HG03103 (cell line): Measurements from ENCODE around the gene PIK3R4.
A peak's percentile ranks its signal among the peaks of the same experiment; 100 is the strongest.

Source experiments
- ATAC-seq: cut with Tn5 transposase; IDR thresholded peaks from one replicate; pipeline ENCODE4 v1.9.1; 2021; ENCODE audit warnings: low read depth; ENCODE audit not compliant: unreplicated experiment

PIK3R4 gene

DNA sequence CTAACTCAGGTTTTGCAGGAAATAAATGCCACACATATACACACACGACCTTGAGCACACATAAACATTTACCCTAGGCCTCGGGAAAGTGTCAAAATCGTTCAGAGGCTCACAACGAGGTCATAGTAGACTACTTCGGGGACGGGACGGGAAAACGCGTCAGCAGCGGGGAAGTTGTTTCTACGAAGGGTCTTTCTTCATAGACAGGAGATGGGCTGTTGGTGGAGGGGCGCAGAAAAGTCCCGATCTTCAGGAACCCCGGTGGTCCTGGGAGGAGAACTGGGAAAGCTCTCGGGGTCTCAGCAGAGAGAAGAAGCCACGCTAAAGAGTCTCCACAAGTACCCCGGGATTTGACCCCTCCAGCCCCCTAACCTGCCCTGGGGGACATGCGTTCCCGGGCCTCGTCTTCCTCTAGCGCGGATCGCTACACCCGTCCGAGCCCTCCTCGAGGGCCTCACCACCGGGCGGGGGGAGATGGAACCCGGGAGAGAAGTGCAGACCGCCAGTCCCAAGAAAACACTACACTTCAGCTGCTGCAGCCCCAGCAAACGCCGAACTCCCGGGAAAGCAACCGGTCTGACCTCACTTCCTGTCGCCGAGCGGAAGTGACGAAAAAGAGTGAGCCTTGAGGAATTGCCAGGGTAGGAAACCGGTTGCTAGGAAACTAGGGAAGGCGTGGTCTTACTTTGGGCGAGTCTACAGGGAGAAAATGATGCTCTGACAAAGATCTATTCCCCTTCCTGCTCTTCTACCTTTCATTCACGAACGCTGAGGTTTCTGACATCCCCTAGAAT lies at the start of gene PIK3R4:
Gene PIK3R4, minus strand, starts transcription at position 584 of the 794 bp plus-strand sequence. CDS start 1,611 bp downstream, outside the sequence.
- peak; percentile 89 for ATAC-seq

DNA sequence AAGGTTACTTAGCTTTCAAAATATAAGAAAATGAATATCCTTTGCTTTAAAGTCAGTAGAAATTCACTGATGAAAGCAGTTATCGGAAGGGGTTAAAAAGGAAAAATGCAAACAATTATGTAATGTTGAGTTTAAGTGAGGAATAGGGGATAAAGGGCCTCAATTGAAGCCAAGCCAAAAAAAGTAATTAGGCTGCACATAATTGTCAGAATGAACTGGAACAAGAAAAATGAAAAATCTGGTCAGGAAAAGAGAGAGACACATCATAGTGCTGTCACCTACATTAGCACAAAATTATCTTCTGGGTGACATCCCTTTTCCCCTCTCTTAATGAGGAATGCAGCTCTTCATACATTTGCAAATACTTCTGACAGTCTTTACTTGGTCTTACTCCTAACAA lies 48.8 kb upstream of the PIK3R4 start:
- no peak for ATAC-seq

GRCh38 chr3:130792246-130792645 lies 45.6 kb upstream of the PIK3R4 start:
- ATAC-seq, result no peak

GRCh38 chr3:130789782-130790322 lies 43.2 kb upstream of the PIK3R4 start:
- ATAC-seq, result no peak

GRCh38 chr3:130787422-130788068 lies 40.9 kb upstream of the PIK3R4 start:
- ATAC-seq, result no peak

DNA sequence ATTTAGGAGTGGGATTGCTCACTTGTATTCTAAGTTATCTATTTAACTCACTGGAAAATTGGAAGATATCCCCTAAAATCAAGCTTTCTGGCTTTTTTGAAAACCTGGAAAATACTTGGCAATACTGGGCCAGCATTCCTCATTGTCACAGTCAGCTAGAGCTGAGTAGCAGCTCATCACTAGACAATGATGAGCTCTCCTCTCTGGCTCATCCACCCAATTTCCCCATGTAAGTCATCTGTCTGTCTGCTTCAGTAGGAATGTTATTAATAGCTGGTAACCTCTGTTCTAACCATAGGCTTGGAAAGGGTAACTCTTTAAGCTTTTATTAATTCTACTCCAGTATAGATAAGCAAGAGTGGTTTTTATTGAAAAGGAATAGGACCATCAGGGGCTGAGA lies 39.7 kb upstream of the PIK3R4 start:
- no peak for ATAC-seq

- no peak for ATAC-seq
These were observed 37.0 kb upstream of the PIK3R4 start for GRCh38 chr3:130783629-130784028.

- ATAC-seq, result no peak
These were observed 32.9 kb upstream of the PIK3R4 start for GRCh38 chr3:130779486-130779885.

GRCh38 chr3:130779031-130779430 lies 32.4 kb upstream of the PIK3R4 start:
- ATAC-seq, result peak; percentile 94

DNA sequence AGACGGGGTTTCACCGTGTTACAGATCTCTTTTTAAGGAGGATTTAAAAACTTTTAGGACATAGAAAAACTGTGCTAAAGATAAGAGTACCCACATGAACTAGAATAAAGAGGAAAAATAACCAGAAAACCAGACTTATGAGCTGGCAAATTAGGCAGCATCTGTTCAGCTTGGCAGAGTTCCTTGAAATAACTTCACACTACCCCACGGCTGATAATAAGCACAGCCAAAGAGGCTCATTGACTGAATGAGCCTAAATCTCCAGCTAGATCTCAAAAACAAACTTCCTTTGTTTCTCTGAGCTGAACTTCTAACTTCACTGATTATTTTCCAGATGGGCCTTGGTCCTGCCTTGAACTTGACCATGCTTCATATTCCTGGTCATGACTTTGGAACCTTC lies 26.7 kb upstream of the PIK3R4 start:
- no peak for ATAC-seq

- no peak for ATAC-seq
These were observed 25.5 kb upstream of the PIK3R4 start for GRCh38 chr3:130772129-130772528.

GRCh38 chr3:130770644-130771043 lies 24.0 kb upstream of the PIK3R4 start:
- no peak for ATAC-seq

DNA sequence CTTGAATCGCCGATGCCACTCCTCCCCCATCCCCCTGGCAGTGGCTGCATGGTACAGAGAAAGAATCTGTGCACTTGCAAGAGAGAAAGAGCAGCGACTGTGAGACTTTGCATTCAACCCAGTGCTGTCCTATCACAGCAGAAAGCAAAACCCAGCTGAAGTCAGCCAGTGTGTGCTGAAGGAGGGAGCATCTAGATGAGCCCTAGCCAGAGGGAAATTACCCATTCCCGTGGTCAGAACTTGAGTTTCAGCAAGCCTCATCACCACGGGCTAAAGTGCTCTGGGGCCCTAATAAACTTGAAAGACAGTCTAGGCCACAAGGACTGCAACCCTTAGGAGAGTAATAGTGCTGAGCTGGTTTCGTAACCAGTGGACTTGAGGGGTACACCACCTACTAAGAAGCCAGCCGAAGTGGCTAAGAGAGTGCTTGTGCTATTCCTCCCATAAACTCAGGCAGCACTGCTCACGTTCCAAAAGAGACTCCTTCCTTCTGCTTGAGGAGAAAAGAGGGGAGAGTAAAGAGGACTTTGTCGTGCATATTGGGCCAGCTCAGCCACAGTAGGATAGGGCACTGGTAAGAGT lies 15.2 kb upstream of the PIK3R4 start:
- no peak for ATAC-seq

DNA sequence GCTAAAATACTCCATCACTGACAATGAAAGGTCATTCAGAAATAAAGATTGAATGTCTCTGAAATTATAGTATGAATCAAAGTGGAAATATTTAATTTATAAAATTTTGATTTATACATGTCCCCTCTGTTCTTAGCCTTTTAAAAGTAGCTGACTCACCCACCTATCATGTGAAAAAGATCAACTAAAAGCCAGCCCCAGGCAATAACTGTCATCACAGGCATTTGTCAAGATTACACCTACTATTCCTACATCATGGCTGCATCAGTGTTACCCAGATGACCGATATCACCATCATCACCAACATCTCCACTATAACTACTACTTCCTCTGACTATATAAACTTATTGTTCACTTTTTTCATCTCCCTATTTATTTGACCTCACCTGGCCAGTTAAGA lies 14.3 kb upstream of the PIK3R4 start:
- no peak for ATAC-seq

GRCh38 chr3:130759692-130760338 lies 13.2 kb upstream of the PIK3R4 start:
- ATAC-seq, result peak; percentile 51

- ATAC-seq, result no peak
These were observed 12.2 kb upstream of the PIK3R4 start for GRCh38 chr3:130758624-130759369.

GRCh38 chr3:130757611-130758150 lies 11.1 kb upstream of the PIK3R4 start:
- ATAC-seq, result no peak

GRCh38 chr3:130755666-130756065 lies 9.0 kb upstream of the PIK3R4 start:
- no peak for ATAC-seq

DNA sequence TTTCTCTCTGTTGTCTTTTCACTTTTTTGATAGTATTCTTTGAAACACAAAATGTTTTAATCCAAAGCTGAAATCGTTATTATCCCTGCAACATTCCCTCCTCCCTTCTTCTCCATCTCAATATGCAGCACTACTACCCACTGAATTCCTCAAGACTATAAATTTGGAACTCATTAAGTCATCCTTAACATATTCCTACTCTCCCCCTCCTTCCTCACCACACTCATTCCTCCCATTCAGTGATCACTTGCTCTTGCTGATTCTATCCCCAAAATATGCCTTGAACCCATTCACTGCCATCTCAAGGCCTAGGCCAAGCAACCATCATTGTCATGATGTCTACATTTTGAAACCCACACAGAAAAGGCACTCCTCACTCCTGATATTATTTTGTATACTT lies 2.4 kb upstream of the PIK3R4 start:
- no peak for ATAC-seq

DNA sequence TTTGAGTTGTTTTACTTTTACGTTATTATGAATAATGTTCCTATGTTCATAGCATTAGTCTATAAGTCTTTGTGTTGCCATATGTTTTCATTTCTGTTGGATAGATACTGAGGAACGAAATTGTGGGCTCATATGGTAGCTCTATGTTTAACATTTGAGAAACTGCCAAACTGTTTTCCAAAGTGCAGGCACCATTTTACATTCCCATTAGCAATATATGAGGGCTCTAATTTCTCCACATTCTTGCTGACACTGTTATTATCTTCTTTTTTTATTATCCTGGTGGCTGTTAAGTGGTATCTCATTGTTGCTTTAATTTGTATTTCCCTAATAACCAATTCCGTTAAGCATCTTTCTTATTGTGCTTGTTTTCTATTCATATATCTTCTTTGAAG lies 1.8 kb upstream of the PIK3R4 start:
- ATAC-seq, result no peak
